Activated CD8-positive, alpha-beta memory T cell treated with anti-CD3 and anti-CD28 coated beads for 36 hours (primary cell): ENCODE data around the gene COG4. TPM values are rescaled to one million over a fixed set of nuclear protein-coding genes. Genes with fewer than 3 reads are reported as not detected.
"Not testable (repeated sequence)": the region's sequence is repeated elsewhere in the genome, so short reads cannot be mapped to it uniquely, and the experiment has no call there.

ENCODE experiments used
- CTCF ChIA-PET: fragments of 350-600 bp; sonication (Branson Sonifier 250); formaldehyde crosslinking; loops from one replicate; lab custom pipeline; 2021; ENCODE audit warnings: antibody characterized with exemption; lab: Charles Lee
- POLR2A ChIA-PET: fragments of 350-600 bp; sonication (Branson Sonifier 250); formaldehyde crosslinking; loops from one replicate; lab custom pipeline; 2021; ENCODE audit warnings: antibody characterized with exemption; lab: Charles Lee
- total RNA-seq, 2 experiments: library from RNA; stranded (reverse); gene quantifications; one replicate each; pipeline ENCODE4 v1.2.3, GENCODE V29; 2021

COG4 gene
- total RNA-seq, 2 experiments from 2014 or later, result 39.4 to 44.2 TPM

DNA sequence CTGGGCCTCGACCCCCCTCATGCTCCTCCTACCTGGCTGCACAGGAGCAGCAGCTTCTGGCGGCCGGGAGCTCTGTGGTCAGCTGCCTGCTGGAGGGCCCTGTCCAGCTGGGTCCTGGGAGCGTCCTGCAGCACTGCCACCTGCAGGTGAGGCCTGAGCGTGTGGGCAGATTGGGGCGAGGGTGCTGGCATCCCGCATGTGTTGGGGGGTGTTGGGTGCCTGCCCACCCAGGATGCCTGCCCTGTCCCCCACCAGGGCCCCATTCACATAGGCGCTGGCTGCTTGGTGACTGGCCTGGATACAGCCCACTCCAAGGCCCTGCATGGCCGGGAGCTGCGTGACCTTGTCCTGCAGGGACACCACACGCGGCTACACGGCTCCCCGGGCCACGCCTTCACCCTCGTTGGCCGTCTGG is 52.4 kb downstream of the COG4 start:
- ChIA-PET POLR2A (no interaction called here), CTCF (interaction anchor here (1.7 kb wide), 1 partner anchor 13 kb away, joined by 5 read pairs; no protein-coding TSS in a partner anchor)

DNA sequence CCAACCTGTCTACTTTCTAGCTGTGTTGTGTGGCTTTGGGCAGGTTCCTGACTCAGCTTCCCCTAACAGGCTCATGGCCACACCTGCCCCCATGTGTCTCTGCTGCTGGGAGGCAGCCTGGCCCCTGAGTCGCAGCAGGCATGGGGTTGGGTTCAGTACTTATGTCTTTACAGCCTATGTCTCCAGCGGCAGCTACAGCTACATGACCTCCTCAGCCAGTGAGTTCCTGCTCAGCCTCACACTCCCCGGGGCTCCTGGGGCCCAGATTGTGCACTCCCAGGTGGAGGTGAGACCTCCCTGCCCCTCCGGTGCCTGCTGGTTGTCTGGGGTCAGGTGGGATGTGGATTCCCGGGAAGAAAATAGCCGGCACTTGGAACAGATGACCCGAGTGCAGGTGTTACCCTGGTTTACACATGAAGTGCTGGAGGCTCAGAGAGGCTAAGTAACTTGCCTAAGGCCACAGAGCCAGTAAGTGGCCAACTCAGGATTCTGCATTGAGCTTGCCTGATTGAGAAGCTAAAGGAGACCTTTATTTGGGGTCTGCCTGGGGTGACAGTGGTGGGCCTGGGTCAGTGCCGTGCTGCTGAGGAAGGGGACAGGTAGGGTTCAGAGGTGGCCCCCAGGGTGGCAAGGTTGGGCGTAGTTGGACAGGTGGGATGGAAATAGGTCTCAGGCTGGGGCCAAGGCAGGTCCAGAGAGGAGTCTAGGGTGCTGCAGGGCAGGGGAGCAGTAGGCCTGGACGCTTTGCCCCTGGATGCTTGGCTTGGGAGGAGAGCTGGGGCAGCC is 53.0 kb downstream of the COG4 start:
- ChIA-PET POLR2A (interaction anchor here (0.5 to 0.6 kb wide), 2 partner anchors 36 to 71 kb away, joined by 3 read pairs; no protein-coding TSS in a partner anchor), CTCF (no interaction called here)

DNA sequence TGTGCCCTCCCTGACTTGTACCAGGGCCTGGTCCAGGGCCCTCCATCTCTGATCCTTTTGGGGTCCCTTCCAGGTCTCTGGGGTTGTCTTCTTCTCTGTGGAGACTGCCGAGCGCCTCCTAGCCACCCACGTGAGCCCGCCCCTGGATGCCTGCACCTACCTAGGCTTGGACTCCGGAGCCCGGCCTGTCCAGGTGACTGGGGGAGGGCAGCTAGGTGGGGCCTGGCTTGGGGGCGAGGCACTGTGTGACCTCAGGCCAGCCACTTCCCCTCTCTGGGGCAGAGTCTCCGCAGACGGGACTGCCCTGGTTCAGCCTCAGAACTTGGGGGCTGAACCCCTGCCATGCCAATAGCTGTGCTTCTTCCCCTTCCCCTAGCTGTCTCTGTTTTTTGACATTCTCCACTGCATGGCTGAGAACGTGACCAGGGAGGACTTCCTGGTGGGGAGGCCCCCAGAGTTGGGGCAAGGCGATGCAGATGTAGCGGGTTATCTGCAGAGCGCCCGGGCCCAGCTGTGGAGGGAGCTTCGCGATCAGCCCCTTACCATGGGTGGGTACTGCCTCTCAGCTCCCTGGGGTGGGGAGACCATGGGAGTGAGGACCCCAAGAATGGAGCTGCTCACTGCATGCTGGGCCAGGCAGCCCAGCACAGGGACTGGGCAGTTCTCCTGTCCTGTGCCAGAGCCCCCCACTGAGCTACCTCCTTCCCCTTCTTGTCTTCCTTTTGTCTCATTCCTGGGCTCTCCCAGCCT is 54.4 kb downstream of the COG4 start:
- POLR2A ChIA-PET, result interaction anchor here (0.5 kb wide), 1 partner anchor 70 kb away, joined by 4 read pairs; no protein-coding TSS in a partner anchor
- CTCF ChIA-PET, result no interaction called here

DNA sequence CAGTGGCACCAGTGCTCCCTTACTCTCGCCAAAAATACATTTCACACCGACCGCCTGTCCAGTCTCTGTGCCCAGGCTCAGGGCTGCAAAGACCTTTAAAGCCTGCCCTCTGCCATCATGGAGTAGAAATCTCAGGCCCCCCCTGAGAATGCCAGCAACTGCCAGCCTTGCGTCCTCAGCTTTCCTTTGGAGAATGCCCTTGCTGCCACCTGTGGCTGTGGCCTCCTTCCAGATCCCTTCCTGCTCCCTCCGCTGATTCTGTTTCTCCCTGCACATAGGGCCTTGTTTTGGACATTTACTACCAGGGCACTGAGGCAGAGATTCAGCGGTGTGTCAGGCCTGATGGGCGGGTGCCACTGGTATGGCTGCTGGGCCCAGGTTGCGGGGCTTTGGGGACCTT is 55.7 kb downstream of the COG4 start:
- ChIA-PET POLR2A (no interaction called here), CTCF (no interaction called here)

- POLR2A ChIA-PET, result no interaction called here
- CTCF ChIA-PET, result no interaction called here
Observed at GRCh38 chr16:70467113-70467512, 56.2 kb downstream of the COG4 start.

GRCh38 chr16:70466805-70467076 is 56.6 kb downstream of the COG4 start:
- ChIA-PET POLR2A (no interaction called here), CTCF (no interaction called here)

DNA sequence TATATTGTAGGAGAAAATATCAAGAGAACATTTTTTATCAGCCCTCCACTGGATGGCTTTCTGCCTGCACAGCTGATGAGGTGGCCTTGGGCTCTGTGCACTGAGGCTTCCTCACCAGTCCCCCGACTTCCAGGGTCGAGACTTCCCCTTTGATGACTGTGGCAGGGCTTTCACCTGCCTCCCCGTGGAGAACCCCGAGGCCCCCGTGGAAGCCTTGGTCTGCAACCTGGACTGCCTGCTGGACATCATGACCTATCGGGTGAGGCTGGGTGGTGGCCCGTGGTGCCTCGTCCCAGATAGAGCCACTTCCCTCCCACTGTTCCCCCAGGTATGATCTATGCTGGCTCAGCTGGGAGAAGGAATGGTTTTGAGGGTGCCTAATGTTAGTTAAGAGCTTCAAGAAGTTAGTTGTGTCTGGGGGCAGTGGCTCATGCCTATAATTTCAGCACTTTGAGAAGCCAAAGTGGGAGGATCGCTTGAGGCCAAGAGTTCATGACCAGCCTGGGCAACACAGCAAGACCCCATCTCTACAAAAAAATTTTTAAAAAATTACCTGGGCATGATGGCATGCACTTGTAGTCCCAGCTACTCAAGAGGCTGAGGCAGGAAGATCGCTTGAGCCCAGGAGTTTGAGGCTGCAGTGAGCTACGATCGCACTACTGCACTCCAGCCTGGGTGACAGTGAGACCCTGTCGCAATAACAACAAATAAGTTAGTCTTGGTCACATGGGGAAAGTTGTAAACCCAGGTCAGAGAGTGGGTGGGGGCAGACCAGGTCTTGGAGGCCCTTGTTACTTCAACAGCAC is 57.2 kb downstream of the COG4 start:
- CTCF ChIA-PET, result no interaction called here
- POLR2A ChIA-PET, result no interaction called here

DNA sequence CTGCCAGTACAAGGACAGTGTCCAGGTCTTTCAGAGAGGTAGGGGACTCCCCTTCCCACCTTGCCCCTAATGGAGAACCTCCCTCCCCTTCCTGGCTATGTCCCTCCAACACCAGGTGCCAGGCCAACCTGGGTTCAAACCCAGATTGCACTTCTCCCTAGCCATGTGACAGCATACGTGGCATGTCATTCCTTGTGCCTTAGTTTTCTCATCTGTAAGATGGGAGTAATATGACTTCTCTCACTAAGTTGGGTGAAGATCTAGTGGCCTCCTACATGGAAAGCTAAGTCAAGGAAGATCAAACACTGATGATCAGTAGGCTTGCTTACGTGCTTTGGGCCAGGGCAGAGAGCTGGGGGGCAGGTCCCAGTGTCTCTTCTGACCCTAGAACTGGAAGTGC is 60.1 kb downstream of the COG4 start:
- POLR2A ChIA-PET, result no interaction called here
- CTCF ChIA-PET, result interaction anchor here (0.9 kb wide), 1 partner anchor 82 kb away, joined by 3 read pairs; no protein-coding TSS in a partner anchor

- CTCF ChIA-PET, result no interaction called here
Observed at GRCh38 chr16:70460737-70461261, 62.6 kb downstream of the COG4 start.

DNA sequence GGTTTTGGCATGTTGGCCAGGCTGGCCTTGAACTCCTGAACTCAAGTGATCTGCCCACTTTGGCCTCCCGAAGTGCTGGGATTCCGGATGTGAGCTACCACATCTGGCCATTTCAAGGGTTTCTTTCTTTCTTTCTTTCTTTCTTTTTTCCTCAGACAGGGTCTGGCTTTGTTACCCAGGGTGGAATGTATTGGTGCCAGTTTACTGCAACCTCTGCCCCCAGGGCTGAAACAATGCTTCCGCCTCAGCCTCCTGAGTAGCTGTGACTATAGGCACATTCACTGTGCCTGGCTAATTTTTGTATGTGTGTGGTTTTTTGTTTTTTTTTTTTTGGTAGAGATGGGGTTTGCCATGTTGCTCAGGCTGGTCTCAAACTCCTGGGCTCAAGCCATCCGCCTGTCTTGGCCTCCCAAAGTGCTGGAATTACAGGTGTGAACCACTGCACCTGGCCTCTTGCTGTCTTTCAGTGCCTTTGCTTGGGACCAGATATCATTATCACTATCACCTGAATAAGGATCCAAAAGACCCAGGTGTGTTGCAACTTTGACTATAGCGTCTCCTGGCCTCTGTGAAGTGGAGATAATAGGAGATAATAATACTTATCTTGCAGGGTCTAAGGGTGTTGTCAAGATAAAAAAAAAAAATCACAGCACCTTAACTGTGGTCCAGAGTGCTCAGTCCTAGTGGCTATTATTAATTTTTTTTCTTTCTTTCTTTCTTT is 65.7 kb downstream of the COG4 start:
- POLR2A ChIA-PET, result no interaction called here
- CTCF ChIA-PET, result no interaction called here

More at GRCh38 chr16:70460737-70461261, 62.6 kb downstream of the COG4 start:
- POLR2A ChIA-PET, result no interaction called here

DNA sequence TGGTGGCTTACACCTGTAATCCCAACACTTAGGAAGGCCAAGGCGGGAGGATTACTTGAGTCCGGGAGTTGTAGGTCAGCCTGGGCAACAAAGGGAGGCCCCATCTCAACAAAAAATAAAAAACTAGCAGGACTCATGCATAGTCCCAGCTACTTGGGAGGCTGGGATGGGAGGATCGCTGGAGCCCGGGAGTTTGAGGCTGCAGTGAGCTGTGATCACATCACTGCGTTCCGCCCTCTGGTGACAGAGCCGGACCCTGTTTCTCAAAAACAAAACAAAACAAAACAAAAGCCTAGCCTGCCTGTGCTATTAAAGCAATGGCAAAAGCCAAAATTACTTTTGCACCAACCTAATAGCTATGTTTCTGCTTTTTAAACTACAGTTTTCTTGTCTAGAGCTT is 67.4 kb downstream of the COG4 start:
- ChIA-PET CTCF (interaction anchor here (0.9 to 1.5 kb wide), 3 partner anchors 18 to 39 kb away, joined by 3 to 4 read pairs (median 3); no protein-coding TSS in a partner anchor), POLR2A (interaction anchor here (1.0 kb wide), 1 partner anchor 75 kb away, joined by 4 read pairs; no protein-coding TSS in a partner anchor)

DNA sequence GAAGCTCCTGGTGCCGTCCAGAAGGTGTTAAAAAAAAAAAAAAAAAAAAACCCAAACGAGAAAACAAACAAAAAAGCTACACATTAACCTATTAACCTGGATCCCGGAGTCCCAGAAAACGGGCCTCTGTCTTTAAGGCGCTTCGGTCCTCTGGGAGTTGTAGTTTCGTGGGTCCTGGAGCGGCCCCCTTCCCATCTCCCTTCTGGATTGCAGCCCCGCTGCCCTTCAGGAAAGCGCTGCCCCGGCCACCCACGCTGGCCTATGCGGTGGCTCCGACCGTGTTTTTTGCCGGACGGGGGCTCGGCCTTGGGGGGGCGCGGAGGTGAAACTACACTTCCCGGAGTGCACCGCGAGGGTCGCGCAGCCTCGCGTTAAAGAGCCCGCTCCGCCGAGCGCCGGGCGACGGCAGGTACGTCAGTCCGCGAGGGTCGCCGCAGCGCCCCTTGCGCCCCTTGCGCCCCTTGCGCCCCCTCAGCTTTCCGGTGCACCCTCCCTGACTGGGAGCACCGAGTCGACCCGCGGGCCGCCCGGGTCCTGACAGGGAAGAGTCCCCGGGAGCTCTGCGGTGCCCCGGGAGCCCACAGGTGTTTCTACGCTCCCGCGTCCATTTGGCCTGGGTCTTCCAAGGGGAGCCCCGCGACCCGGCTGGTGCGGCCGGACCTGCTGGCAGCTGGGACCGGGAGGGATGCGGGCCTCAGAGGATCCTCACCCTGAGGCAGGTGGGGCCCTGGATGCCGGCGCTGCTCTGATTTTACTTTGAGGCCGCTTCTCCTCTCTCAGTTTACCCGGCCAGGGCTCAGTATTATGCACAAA is 68.9 kb downstream of the COG4 start, which contains the start of gene FCSK:
Gene FCSK (plus strand): TSS at position 374 of the 813 bp plus-strand sequence. CDS start 8,596 bp downstream, outside the sequence.
- ChIA-PET CTCF (interaction anchor here (0.6 to 1.6 kb wide), 5 partner anchors 11 to 63 kb away, joined by 3 to 4 read pairs (median 3); no protein-coding TSS in a partner anchor), POLR2A (interaction anchor here (2.2 kb wide), 1 partner anchor 74 kb away, joined by 14 read pairs; no protein-coding TSS in a partner anchor)

- ChIA-PET POLR2A (interaction anchor here (0.6 to 2.2 kb wide), 2 partner anchors 24 to 73 kb away, joined by 3 to 14 read pairs; no protein-coding TSS in a partner anchor), CTCF (interaction anchor here (0.7 to 1.6 kb wide), 3 partner anchors 11 to 35 kb away, joined by 3 to 4 read pairs (median 4); no protein-coding TSS in a partner anchor)
Observed at GRCh38 chr16:70453892-70454221, 69.5 kb downstream of the COG4 start.

- ChIA-PET CTCF (interaction anchor here (0.7 to 1.6 kb wide), 3 partner anchors 10 to 36 kb away, joined by 3 to 4 read pairs (median 4); no protein-coding TSS in a partner anchor), POLR2A (interaction anchor here (0.6 to 2.2 kb wide), 2 partner anchors 24 to 72 kb away, joined by 3 to 14 read pairs; no protein-coding TSS in a partner anchor)
Observed at GRCh38 chr16:70453117-70453891, 70.0 kb downstream of the COG4 start.

DNA sequence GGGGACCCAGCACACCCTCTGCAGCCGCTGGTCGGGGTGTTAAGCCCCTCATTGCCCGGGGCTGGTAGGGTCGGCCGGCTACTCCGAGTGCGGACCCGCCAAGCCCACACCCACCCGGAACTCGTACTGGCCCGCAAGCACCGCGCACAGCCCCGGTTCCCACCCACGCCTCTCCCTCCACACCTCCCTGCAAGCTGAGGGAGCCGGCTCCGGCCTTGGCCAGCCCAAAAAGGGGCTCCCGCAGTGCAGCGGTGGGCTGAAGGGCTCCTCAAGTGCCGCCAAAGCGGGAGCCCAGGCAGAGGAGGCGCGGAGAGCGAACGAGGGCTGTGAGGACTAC is 72.4 kb downstream of the COG4 start:
- CTCF ChIA-PET, POLR2A ChIA-PET: not testable (repeated sequence)

DNA sequence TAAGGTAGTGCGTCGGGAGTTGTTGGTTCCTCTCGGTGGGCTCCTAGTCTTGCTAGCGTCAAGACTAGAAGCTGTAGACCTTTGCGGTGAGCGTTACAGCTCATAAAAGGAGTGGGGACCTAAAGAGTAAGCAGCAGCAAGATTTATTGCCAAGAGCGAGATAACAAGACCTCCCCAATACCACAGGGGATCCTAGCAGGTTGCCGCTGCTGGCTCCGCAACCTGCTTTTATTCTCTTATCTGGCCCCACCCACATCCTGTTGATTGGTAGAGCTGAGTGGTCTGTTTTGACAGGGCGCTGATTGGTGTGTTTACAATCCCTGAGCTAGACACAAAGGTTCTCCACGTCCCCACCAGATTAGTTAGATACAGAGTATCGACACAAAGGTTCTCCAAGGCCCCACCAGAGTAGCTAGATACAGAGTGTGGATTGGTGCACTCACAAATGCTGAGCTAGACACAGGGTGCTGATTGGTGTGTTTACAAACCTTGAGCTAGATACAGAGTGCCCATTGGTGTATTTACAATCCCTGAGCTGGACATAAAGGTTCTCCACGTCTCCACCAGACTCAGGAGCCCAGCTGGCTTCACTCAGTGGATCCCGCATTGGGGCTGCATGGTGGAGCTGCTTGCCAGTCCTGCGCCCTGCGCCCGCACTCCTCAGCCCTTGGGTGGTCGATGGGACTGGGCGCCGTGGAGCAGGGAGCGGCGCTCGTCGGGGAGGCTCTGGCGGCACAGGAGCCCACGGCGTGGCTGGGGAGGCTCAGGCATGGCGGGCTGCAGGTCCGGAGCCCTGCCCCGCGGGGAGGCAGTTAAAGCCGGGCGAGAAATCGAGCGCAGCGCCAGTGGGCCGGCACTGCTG is 73.0 kb downstream of the COG4 start:
- POLR2A ChIA-PET, result interaction anchor here (0.6 kb wide), 1 partner anchor 788 kb away, joined by 9 read pairs; no protein-coding TSS in a partner anchor
- CTCF ChIA-PET, result not testable (repeated sequence)
